HG03571 (cell line): ENCODE data around the gene DUSP16.

Source experiments
- ATAC-seq: cut with Tn5 transposase; IDR thresholded peaks from one replicate; pipeline ENCODE4 v1.9.1; 2021; ENCODE audit not compliant: unreplicated experiment

Gene DUSP16

DNA sequence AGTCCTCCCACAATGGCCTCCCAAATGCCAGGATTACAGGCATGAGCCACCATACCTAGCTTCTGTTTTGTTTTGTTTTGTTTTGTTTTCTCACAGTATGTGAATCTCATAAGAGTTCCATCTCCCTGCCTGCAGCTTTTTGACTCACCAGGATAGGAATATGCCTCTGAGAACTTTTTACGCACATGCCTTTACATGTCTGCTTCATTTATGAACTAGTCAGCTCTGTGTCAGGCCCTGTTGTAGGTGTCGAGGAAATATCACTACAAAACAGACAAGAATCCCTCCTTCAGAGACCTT, 116.8 kb downstream of the DUSP16 start:
- ATAC-seq = no peak

GRCh38 chr12:12445165-12445881, 117.3 kb downstream of the DUSP16 start:
- no peak for ATAC-seq

- ATAC-seq = no peak
Measured at GRCh38 chr12:12443431-12443878, 119.2 kb downstream of the DUSP16 start.

GRCh38 chr12:12442548-12443071, 120.1 kb downstream of the DUSP16 start:
- no peak for ATAC-seq

- ATAC-seq = no peak
Measured at GRCh38 chr12:12441843-12442461, 120.7 kb downstream of the DUSP16 start.

GRCh38 chr12:12441429-12441807, 121.2 kb downstream of the DUSP16 start:
- no peak for ATAC-seq

DNA sequence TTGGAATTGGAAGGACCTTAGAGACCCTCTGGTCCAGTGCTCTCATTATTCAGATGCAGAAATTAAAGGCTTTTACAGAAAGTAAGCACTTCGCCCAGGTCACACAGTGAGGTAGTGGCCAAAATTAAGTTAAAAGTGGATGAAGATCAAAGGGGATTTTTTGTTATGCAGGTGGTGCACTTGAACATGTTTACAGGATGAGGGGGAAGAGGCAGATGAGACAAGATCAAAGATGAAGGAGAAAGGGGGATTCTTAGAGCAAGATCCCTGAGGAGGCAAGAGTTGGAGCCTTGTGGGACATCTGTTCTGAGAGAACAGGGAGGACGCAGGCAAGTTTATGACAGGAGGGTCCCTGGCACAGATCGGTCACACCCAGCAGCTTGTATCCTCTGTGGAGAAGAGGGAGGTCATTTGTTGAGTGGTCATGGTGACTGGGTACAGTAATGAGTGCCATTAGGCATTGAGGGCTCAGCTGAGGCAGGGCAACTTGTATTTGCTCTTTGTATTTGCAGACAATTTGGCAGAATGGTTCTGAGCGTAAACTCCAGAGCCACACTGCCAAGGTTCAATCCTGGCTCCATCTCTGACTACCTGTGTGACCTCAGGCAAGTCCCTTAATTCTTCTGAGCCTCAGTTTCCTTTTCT, 121.8 kb downstream of the DUSP16 start:
- no peak for ATAC-seq

DNA sequence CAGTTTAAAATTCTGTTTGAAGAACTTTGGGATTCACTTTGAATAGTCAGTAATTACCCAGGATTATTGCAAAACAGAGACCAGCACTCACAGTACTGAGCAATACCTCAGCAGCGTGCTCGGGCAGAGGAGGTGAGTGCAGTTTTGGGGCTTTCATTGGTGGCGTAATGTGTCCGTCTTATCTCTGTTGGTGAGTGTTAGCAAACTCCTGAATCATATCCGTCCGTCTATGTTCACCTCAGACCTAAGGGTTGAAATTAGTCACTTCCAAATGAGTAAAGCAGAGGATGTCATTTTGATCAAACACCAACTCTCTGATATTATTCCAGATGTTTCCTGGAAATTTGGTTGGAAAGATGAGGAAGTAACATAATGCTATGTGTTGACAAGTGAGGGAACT, 123.0 kb downstream of the DUSP16 start:
- ATAC-seq = no peak

DNA sequence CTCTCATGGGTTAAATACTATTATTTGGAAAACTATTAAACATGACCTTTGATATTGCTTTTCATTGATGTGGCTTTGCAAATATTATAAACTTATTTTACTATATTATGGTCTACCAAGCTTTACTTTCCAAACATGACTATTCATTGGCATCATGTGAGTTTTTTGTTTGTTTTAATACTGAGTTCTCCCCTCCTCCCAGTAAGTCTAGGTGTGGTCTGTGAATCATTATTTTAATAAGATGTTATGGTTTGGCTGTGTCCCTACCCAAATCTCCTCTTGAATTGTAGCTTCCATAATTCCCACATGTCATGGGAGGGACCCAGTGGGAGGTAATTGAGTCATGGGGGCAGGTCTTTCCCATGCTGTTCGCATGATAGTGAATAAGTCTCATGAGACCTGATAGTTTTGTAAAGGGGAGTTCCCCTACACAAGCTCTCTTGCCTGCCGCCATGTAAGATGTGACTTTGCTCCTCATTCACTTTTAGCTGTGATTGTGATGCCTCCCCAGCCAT, 125.8 kb downstream of the DUSP16 start:
- ATAC-seq = no peak

- no peak for ATAC-seq
Measured at GRCh38 chr12:12433203-12433731, 129.4 kb downstream of the DUSP16 start.

- no peak for ATAC-seq
Measured at GRCh38 chr12:12432364-12432763, 130.3 kb downstream of the DUSP16 start.

DNA sequence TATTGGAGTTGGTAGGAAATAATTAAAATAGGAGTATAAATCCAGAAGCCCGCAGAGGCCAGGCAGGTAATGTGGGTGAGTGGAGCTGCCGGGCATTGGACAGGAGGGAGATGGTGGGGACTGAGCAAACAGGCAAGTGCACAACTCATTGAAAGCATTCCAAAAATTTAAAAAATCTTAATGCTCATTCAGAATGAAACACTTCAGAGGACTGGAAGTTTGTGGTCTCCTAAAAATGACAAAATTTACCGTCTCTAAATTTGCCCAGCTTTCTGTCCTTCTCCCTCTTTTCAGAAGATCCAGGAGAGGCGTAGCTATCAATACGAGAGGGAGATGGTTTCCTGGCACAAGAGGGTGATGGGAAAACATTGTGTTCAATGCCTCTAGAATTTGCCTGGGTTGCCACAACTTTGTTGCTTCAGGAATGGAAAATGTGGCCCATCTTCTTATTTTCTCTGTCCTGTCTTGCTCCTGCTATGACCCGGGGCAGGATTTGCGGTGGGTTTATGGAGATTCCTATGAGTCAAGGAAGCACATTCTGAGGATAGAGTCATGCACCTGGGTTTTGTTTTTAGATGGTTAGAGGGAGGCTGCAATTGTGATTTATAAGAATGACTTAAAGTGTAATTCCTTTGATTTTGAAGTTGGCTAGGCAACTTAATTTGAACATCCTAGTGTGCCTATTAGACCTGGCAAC, 133.6 kb downstream of the DUSP16 start:
- ATAC-seq = no peak

GRCh38 chr12:12428047-12428446, 134.6 kb downstream of the DUSP16 start:
- ATAC-seq = no peak

DNA sequence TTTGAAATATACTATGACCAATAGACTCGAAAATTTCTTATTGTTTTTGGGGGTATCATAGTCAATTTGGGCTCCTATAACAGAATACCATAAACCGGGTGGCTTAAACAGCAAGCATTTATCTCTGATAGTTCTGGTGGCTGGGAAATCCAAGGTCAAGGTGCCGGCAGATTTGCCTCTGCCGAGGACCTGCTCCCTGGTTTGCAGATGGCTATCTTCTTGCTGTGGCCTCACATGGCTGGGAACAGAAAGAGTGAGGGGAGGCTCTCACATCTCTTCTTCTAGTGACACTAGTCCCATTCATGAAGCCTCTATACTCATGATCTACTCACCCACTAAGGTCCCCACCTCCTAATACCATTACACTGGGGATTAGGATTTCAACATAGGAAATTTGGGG, 135.1 kb downstream of the DUSP16 start:
- no peak for ATAC-seq

DNA sequence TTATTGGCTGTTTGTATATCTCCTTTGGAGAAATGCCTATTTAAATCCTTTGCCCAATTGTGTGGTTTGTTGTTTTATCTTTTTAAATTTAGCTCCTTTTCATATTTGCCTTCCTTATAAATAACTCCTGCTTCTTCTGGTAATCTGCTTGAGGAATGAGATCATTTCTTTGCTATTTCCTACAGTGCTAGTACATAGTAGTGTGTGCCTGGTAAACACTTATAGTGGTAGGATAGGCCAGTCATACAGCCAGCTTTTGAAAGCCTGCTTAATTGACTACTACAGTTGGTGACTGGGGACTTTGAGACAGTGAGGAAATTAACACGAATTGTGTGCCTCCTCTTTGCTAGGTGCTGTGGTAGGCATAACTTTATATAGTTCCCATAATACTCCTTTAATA, 137.0 kb downstream of the DUSP16 start:
- no peak for ATAC-seq

GRCh38 chr12:12425001-12425400, 137.7 kb downstream of the DUSP16 start:
- no peak for ATAC-seq
